Brain microvascular endothelial cell (primary cell): Measurements from ENCODE around the gene TTLL7.

Experiments used
- DNase-seq: peaks from one replicate; pipeline ENCODE4 v3.0.0-alpha.2; 2020
- H3K27ac ChIP-seq: fragments of 250-450 bp; sonication (Bioruptor Pico); 2 replicates; pipeline ENCODE4 v1.5.1; 2020; ENCODE audit warnings: mild to moderate bottlenecking, moderate library complexity
- H3K27me3 ChIP-seq: fragments of 250-450 bp; sonication (Bioruptor Pico); replicated peaks from 2 replicates; pipeline ENCODE4 v1.5.1; 2020; ENCODE audit warnings: mild to moderate bottlenecking
- H3K36me3 ChIP-seq: fragments of 250-450 bp; sonication (Bioruptor Pico); replicated peaks from 2 replicates; pipeline ENCODE4 v1.5.1; 2020; ENCODE audit warnings: mild to moderate bottlenecking
- H3K4me3 ChIP-seq: 2 replicates; pipeline ENCODE4 v1.5.1; 2011; ENCODE audit warnings: low read depth, mild to moderate bottlenecking, control low read depth, low read length, moderate library complexity
- in situ Hi-C: cut with HindIII; loops from 2 replicates; pipeline ENCODE4 v1.10.0; 2017; ENCODE audit warnings: low sequenced_read_pairs, low pct_ligation_motif_present
- TF ChIP-seq, protein P1 (sequence below): IDR thresholded peaks from 2 replicates; pipeline ENCODE4 v1.5.1; 2011; ENCODE audit warnings: low read depth, mild to moderate bottlenecking, moderate library complexity, low read length, control low read depth, inconsistent platforms; ENCODE audit errors: missing control alignments

The TTLL7 gene

DNA sequence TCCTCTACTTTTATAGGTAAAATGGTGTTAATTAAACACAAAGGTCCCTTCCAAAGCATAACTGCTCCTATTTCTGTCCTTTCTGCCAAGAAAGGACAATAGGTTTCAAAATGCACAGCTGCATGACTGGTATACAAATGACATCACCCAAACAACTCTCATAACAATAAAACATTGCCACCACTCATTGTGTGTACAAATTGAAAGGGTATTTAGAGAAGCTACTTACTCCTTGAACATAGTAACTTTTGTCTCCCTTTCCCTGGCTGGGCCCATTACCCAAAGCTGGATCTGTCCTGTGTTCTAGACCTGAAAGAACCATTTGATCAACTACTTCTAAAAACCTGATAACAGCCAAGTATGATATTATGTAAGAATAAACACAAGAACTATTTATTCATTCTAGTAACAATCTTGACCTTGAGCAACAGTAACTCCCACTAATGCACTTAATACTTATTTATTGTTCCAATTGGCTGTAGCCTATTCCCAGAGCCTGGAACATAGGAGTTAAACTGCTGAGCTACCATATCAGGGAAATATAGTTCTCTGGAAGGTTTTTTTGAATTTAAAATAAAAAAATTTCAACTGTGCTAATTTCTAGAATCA is 38.2 kb downstream of the TTLL7 start:
- no peaks in the 10 kb centered on the region for H3K27me3 ChIP-seq
- no peaks in the 10 kb centered on the region for H3K36me3 ChIP-seq
- H3K27ac ChIP-seq: no peak overlapping the region
- TF ChIP-seq, protein P1, sequence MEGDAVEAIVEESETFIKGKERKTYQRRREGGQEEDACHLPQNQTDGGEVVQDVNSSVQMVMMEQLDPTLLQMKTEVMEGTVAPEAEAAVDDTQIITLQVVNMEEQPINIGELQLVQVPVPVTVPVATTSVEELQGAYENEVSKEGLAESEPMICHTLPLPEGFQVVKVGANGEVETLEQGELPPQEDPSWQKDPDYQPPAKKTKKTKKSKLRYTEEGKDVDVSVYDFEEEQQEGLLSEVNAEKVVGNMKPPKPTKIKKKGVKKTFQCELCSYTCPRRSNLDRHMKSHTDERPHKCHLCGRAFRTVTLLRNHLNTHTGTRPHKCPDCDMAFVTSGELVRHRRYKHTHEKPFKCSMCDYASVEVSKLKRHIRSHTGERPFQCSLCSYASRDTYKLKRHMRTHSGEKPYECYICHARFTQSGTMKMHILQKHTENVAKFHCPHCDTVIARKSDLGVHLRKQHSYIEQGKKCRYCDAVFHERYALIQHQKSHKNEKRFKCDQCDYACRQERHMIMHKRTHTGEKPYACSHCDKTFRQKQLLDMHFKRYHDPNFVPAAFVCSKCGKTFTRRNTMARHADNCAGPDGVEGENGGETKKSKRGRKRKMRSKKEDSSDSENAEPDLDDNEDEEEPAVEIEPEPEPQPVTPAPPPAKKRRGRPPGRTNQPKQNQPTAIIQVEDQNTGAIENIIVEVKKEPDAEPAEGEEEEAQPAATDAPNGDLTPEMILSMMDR: no peak
- H3K4me3 ChIP-seq: no peak overlapping the region
- no peak for DNase-seq
- in situ Hi-C loops: no loop called here

DNA sequence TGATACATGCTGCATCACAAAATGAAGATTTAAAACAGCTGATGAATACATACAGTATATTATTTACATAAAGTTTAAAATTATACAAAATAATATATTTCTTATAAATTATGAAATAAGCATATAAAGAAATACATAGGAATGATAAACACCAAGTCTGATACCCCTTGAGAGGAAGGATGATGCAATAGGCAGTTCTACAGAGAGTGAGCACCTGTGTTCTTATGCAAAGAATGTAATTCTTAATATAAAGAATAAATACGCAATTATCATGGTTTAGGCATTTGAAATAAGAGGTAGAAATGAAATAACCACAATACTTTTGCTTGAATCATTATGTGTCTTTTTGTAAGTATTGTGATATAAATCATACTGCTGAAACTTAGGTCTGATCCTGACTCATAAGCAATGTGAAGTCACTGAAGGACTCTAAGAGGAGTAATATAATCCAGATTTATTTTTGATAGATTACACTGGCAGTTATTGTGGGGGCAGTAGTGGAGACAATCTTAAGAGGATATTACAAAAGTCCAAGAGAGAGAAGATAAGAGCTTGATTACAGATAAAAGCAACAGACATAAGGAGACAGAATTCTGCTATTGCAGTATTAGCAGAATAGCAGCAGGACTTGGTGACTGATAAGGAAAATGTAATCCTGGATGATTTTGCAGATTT is 39.0 kb downstream of the TTLL7 start:
- Histone ChIP-seq H3K36me3 (no peaks in the 10 kb centered on the region), H3K27ac (no peak overlapping the region), H3K27me3 (no peaks in the 10 kb centered on the region), H3K4me3 (no peak overlapping the region)
- in situ Hi-C loops: no loop called here
- peak; percentile 16 for DNase-seq
- TF ChIP-seq, protein P1: no peak

DNA sequence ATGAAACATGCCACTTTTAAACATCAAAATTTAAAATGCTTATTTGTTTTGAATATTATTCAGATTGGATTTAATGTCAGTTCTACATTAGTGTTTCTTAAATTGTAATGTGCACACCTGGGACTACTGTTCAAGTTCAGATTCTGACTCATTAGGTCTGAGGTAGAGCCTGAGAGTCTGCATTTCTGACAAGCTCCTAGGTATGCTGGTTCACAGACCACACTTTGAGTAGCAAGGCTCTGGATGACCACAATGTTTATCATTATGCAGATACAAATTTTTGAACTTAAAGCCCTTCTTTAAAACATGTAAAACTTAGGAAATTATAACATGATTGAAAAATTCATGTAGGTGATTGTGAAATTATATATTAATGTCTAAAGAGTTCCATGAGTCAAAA is 40.2 kb downstream of the TTLL7 start:
- in situ Hi-C loops: no loop called here
- DNase-seq: no peak

DNA sequence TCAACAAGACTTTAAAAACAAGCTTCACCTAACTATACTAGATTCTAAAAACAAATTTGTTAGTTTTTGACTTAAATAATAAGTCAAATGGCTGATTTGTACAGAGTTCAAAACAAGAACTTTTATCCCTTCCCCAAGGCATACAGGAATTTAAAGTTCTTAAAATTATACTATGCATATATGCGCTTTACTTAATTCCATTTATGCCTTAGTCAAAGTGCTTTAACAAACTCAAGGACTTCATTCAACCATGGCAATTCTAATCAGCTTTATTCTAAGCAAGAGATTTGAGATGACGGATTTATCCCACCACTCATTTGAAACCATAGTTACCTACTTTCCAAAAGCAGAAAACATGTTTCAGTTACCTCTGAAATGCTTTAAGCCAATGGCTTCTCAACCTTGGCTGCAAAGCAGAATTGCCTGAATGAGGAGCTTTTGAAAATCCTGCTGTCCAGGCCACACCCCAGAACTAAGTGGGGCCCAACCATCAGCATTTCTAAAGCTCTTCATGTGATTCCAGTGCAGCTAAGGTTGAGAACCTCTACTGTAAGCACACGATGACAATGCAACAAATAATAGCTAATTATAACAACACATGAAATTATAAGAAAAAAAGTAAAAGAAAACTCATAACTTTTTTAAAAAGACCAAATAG is 44.6 kb downstream of the TTLL7 start:
- no peak overlapping the region for H3K4me3 ChIP-seq
- in situ Hi-C loops: no loop called here
- no peak overlapping the region for H3K27ac ChIP-seq
- no peaks in the 10 kb centered on the region for H3K27me3 ChIP-seq
- DNase-seq: no peak
- TF ChIP-seq, protein P1: no peak
- H3K36me3 ChIP-seq: no peaks in the 10 kb centered on the region

More for the DNA sequence above, 40.2 kb downstream of the TTLL7 start:
- H3K27ac ChIP-seq: no peak overlapping the region
- H3K27me3 ChIP-seq: no peaks in the 10 kb centered on the region
- TF ChIP-seq, protein P1: no peak
- H3K36me3 ChIP-seq: no peaks in the 10 kb centered on the region
- H3K4me3 ChIP-seq: no peak overlapping the region

GRCh38 chr1:83950106-83950661 is 48.7 kb downstream of the TTLL7 start:
- TF ChIP-seq, protein P1: no peak
- Histone ChIP-seq H3K36me3 (no peaks in the 10 kb centered on the region), H3K4me3 (no peak overlapping the region), H3K27ac (no peak overlapping the region), H3K27me3 (no peaks in the 10 kb centered on the region)
- in situ Hi-C loops: no loop called here
- no peak for DNase-seq
